HG03558 (cell line): Measurements from ENCODE around the gene RPAP3.

Experiments used
- ATAC-seq: cut with Tn5 transposase; IDR thresholded peaks from one replicate; pipeline ENCODE4 v1.9.1; 2021; ENCODE audit warnings: moderate number of reproducible peaks; ENCODE audit not compliant: unreplicated experiment; ENCODE audit errors: extremely low read depth

Gene RPAP3

GRCh38 chr12:47614521-47614920, 91.3 kb downstream of the RPAP3 start:
- ATAC-seq: no peak

GRCh38 chr12:47612953-47613352, 92.9 kb downstream of the RPAP3 start:
- ATAC-seq: no peak

GRCh38 chr12:47611906-47612305, 93.9 kb downstream of the RPAP3 start:
- no peak for ATAC-seq
